A549 treated with AZD9567 at 1 μM for 4 hours (cell line): ENCODE measurements around the gene ZNF627. TPM values are rescaled to one million over a fixed set of nuclear protein-coding genes. Genes with fewer than 3 reads are reported as not detected.

Source experiments
- total RNA-seq: library from RNA; stranded (reverse); fragments of 200-300 nt; extraction: Qiagen RNA extraction; gene quantifications from 5 replicates; pipeline ENCODE4 v1.2.3, GENCODE V29; 2022; ENCODE audit not compliant: insufficient read depth

The ZNF627 gene
- 3.9 to 6.2 TPM (median 4.2 TPM) in 5 replicates for total RNA-seq

DNA sequence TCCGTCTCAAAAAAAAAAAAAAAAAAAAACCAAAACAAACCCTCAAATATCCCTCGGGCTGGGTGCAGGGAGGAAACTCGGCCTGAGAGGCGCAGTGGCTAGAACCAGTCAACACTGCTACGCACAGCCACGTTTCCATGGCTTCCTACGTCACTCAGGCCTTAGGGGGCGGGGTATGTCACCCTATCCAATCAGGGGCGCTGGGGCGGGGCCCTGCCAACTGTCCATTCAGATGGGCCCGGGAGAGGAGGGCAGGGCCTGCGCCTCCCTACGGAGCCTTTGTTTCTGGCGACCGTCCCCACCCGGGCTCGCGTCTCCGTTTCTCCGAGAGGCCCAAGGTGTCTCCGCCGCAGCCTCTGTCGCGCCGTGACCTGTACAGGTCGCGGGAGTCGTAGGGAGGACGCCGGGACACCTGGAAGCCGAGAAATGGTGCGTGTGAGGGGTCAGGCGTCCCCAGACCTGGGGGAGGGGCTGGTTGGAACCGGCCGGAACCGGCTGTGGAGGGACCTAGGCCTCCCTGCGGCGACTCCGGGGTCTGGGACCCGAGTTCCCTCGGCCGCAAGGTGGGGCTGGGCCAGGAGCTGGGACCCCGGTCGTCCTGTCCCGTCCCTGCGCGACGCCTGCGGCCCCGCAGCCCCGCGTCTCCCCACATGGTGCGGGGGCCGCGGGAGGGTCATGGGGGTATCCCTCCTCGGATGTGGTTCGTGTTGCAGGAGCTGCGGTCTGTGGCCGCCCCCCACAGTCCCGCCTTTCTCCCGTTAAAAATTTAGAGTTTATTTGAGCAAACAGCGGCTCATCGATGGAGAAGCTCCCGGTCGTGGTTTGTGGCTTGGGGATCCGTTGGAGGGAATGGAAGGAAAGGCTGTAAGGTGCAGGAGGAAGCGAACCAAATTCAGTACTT lies at the start of gene ZNF627:
ZNF627 (plus strand) TSS at position 282 of the 901 bp plus-strand sequence; CDS start at position 427, 145 bp downstream.

DNA sequence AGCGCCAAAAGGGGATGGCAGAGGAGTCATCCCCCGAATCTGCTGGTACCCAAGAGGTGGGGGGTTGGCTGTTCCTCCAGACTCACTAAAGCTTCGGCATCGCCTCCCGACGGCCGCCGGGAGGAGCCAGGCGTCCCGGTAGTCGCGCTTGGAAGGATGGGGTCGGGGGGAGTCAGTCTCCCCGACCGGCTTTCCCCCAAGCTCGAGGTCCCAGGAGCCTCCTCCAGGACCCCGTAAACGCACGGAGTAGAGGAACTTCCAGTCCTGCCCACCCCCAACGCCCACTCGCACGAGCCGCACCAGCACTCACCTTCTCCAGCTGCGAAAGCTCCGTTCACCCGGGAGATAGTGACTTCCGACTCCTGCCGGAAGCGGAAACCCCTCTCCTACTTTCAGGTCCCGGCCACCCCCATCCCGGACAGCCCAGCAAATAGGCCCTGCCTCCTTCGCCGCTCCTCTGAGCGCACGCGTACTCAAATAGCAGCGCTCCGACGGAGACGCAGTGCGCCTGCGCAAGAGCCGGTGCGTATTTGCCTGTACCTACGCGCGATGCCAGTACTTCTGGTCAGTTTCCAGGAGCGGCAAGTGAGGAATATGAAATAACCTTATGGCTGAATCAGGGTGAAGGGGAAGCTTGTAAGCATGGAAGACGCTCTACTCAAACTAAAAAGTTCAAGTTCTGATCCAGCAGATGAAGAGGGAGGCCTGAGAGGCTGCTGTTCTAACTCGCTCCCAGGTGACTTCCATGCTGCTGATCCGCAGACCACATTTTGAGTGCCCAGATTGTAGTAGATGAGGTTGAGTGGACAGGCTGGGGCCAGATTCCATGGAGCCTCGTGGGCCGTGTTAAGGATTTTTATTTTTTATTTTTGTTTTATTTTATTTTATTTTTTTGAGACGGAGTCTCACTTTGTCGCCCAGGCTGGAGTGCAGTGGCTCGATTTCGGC lies 38.1 kb upstream of the ZNF627 start, which contains the start of gene ELOF1:
ELOF1 (minus strand) TSS at position 350 of the 948 bp plus-strand sequence. CDS start 4,883 bp downstream, outside the sequence.

DNA sequence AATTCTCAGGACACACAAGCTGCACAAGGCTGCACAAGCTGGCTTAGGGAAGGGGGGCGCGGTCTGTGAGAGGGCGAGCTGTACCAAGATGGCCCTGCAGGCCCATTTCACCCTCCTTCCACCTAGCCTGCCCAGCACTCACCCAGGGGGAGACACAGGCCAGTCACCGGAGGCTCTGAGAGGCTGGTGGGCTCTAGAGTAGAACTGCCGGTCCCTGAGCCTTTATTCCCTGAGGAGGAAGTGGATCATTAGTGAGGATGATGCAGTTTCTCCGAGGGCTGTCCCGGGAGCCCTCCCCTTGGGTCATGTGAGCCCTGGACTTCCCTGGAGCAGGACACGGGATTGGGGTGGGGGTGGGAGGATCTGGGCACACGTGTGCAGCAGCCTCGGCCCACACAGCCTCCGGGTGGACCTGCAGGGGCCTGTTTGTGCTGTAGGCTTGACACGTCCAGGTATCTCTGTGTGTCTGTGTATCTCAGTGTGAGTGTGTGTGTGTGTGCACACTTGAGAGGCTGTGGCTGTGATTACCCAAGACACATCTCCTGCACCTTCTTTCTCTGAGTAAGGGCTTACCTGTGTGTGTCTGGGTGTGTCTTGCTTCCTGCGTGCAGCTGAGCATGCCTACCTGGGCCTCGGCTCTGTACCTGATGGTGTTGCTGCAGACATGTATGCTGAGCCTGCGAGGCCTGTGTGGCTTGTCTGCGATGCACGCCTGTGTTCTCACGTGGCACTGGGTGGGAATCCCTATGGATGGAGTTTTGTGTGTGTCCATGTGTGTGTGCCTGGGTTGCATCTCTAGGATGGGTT lies 19.6 kb upstream of the ZNF627 start, which contains the start of gene ACP5:
ACP5 (minus strand) TSS at position 195 of the 807 bp plus-strand sequence. CDS start 328 bp downstream, outside the sequence.

Other genes with a start within 250 kb of the ZNF627 start
- gene PLPPR2, start 242.1 kb upstream of the ZNF627 start, total RNA-seq, result 9.8 to 10.4 TPM (median 10.2 TPM) in 5 replicates
- 2.1 to 2.3 TPM (median 2.2 TPM) in 4 of 5 replicates, not detected in the other for gene SWSAP1, start 222.8 kb upstream of the ZNF627 start, total RNA-seq
- gene EPOR, start 213.2 kb upstream of the ZNF627 start, total RNA-seq, result 3.7 to 6.2 TPM (median 4.5 TPM) in 5 replicates
- 1.5 to 3.1 TPM (median 1.9 TPM) in 5 replicates for gene RGL3, start 178.2 kb upstream of the ZNF627 start, total RNA-seq
- 0.67 to 1.9 TPM (median 1.1 TPM) in 4 of 5 replicates, not detected in the other for gene ODAD3, start 162.4 kb upstream of the ZNF627 start, total RNA-seq
- gene PRKCSH, start 161.8 kb upstream of the ZNF627 start, total RNA-seq, result 250 to 268 TPM (median 262 TPM) in 5 replicates
- 0.06 to 0.15 TPM (median 0.08 TPM) in 4 of 5 replicates, not detected in the other for gene ELAVL3, start 116.4 kb upstream of the ZNF627 start, total RNA-seq
- 2.3 to 4.9 TPM (median 4.1 TPM) in 5 replicates for gene ZNF653, start 91.6 kb upstream of the ZNF627 start, total RNA-seq
- 28.3 to 37.6 TPM (median 32.1 TPM) in 5 replicates for gene ECSIT, start 68.3 kb upstream of the ZNF627 start, total RNA-seq
- gene CNN1, start 58.6 kb upstream of the ZNF627 start, total RNA-seq, result 0.24 to 0.37 TPM (median 0.31 TPM) in 4 of 5 replicates, not detected in the other
- 99.5 to 130 TPM (median 110 TPM) in 5 replicates for gene ELOF1, start 38.3 kb upstream of the ZNF627 start, total RNA-seq
- 0.24 to 0.40 TPM (median 0.32 TPM) in 4 of 5 replicates, not detected in the other for gene ACP5, start 19.8 kb upstream of the ZNF627 start, total RNA-seq
- 2.2 to 9.0 TPM (median 2.7 TPM) in 5 replicates for gene ZNF823, start 141.5 kb downstream of the ZNF627 start, total RNA-seq
- 0.02 to 0.07 TPM in 2 of 5 replicates, not detected in the others for gene ZNF441, start 169.5 kb downstream of the ZNF627 start, total RNA-seq
- gene ZNF491, start 201.0 kb downstream of the ZNF627 start, total RNA-seq, result not detected in 5 replicates
- 0.05 to 0.12 TPM (median 0.07 TPM) in 4 of 5 replicates, not detected in the other for gene ZNF440, start 216.8 kb downstream of the ZNF627 start, total RNA-seq